Stimulated activated CD8-positive, alpha-beta memory T cell treated with anti-CD3 and anti-CD28 coated beads, Interleukin-2, amount 100 ng/mL, for 48 hours (primary cell): ENCODE data around the gene STX1B.
"Not testable (repeated sequence)": the region's sequence is repeated elsewhere in the genome, so short reads cannot be mapped to it uniquely, and the experiment has no call there.

Source experiments
- DNase-seq, 2 donors: peaks; one replicate each; pipeline ENCODE4 v3.0.0-alpha.2; 2020; ENCODE audit warnings: low read depth in 2 of 2

Gene STX1B

DNA sequence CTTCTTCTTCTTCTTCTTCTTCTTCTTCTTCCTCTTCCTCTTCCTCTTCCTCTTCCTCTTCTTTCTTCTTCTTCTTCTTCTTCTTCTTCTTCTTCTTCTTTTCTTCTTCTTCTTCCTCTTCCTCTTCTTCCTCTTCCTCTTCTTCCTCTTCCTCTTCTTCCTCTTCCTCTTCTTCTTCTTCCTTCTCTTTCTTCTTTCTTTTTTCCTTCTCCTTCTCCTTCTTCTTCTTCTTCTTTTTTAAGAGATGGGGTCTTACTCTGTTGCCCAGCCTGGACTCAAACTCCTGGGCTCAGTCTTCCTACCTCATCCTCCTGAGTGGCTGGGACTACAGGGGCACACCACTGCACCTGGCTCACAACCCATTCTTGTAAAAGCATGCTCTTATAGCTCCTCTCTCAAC is 2.9 kb upstream of the STX1B start:
- DNase-seq, result not testable (repeated sequence)

DNA sequence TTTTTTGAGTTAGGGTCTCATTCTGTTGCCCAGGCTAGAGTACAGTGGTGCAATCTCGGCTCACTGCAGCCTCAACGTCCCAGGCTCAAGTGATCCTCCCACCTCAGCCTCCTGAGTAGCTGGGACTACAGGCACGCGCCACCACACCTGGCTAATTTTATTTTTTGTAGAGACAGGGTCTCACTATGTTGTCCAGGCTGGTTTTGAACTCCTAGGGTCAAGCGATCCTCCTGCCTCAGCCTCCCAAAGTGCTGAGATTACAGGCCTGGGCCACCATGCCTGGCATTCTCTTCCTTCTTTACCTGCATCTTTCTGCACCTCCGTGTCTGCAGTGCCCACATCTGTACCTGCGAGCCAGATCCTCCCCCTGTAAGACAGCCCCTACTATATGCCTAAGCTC is 1.4 kb upstream of the STX1B start:
- not testable (repeated sequence) for DNase-seq

GRCh38 chr16:31009894-31010584 is 399 bp downstream of the STX1B start:
- no peak for DNase-seq

DNA sequence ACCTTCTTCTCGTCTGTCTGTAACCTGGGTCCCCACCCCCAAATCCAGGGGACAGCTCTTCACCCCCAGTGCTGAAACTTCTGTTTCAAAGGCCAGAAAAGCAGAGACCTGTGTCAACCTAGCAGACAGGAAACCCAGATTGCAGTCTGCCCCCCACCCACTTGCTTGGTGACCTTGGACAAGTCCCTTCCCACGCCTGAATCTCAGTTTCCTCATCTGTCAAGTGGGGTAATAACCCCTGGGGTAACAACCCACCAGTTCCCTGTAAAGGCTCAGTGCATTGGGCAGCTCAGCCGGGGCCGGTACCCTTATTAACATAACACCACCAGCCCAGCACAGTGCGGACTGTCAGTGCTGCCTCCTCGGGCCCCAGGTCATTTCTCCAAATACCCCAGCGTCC is 1.3 kb downstream of the STX1B start:
- no peak for DNase-seq

- DNase-seq, result no peak
These were observed 1.9 kb downstream of the STX1B start for GRCh38 chr16:31008551-31008950.

GRCh38 chr16:31008149-31008548 is 2.3 kb downstream of the STX1B start:
- no peak for DNase-seq

DNA sequence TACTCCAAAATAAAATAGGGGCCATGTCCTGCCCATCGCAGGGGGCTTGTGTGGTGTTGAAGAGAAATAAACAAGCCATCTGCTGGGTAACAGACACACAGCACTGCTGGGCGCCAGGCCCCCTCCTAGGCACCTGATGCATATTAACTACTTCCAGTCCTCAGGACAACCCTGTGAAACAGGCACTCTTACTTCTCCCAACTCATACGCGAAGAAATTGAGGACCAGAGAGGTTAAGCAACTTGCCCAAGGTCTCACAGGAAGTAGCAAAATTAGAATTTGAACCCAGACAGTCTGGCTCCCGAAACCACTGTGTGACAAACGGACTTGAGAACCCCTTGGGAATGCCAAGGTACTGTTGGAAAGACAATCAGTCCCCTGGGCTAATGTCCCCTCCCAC is 2.8 kb downstream of the STX1B start:
- DNase-seq, result no peak

GRCh38 chr16:31006589-31006988 is 3.8 kb downstream of the STX1B start:
- DNase-seq, result no peak

GRCh38 chr16:31006086-31006385 is 4.4 kb downstream of the STX1B start:
- no peak for DNase-seq

DNA sequence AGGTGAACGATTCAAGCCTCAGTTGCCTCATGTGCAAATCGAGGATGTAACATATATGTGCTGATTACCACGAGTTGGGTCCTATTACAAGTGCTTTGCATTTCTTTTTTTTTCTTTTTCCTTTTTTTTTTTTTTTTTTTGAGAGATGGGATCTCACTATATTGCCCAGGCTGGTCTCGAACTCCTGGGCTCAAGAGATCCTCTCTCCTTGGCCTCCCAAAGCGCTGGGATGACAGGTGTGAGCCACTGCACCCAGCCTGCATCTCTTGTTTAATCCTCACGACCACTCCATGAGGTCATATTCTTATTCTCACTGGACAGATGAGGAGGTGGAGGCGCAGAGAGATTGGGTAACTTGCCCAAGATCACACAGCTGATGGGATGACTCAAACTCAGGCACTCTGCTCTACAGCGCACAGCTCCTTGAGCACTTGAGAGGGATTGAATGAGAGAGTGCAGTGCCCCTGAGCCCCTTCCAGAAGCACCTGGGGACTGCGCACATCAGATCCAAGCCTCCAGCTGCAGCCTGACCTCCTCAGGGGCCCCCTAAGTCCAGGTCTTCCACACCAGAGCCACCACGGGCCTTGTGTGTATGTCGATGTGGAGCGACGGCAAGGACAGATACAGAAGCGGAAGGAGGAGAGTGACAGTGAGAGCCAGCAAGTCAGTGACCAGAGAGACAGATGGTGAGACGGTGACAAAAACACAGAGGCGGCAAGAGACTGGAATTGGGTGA is 4.9 kb downstream of the STX1B start:
- DNase-seq, result no peak

DNA sequence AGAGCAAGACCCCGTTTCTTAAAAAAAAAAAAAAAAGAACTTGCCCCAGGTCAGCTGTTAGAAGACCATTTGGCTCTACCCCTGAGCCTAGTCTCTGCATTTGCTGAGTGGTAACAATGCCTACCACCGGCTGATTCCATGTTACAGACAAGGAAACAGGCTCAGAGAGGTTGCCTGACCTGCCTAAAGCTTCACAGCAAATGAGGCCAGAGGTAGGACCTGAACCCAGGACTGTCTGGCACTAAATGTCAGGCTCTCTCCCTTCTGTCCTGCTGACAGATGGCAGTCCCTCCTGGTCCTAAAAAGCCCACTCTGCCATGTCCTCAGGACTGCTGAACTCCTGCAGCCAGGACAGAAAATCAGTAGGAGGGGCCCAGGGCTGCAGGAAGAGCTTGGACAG is 5.8 kb downstream of the STX1B start:
- no peak for DNase-seq

DNA sequence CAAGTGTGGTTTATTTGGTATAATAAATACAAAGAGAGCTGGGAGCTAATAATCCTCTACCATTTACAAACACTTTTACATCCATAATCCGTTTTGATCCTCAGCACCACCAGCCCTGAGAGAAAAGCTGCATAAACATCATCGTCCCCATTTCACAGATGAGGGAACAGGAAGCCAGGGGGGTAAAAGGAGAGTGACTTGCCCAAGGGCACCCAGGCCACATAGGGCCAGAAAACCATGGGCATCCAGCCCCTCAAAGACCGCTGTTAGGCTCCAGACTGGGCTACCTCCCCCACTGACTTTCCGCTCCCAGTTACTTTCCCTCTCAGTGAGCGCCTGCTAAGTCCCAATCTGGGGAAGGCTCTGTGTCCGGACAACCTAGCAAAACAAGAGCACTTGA is 6.7 kb downstream of the STX1B start:
- DNase-seq, result no peak

- no peak for DNase-seq
These were observed 7.5 kb downstream of the STX1B start for GRCh38 chr16:31002862-31003341.

GRCh38 chr16:31002250-31002700 is 8.2 kb downstream of the STX1B start:
- no peak for DNase-seq

GRCh38 chr16:31001507-31002249 is 8.8 kb downstream of the STX1B start:
- no peak for DNase-seq

DNA sequence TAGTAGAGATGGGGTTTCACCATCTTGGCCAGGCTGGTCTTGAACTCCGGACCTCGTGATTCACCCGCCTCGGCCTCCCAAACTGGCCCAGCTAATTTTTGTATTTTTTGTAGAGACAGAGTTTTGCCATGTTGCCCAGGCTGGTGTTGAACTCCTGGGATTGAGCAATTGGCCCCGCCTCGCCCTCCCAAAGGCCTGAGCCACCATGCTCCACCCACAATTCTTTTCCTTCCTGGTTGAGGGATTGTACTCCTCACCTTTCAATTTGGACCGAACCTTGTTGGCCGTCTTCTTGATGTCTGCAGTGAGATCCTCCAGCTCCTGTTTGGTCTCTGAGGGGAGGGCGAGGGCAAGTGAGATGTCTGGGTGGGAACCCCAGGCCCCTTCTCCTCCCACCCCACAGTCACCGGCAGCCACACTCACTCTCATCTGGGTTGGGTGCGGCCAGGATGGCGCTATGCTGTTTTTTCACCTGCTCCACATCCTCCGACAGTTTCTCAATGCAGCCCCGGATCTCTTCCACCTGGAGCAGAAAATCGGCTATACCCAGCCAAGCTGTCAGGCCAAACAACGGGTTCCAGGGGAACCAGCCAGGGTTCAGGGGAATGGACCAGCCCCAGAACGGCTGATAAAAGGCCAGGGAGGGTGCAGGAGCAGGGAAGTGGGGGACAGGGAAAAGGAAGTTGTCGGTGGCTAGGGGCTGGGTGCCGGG is 9.6 kb downstream of the STX1B start:
- DNase-seq, result no peak

- DNase-seq, result no peak
These were observed 11.3 kb downstream of the STX1B start for GRCh38 chr16:30998852-30999761.

GRCh38 chr16:30997725-30998711 is 12.4 kb downstream of the STX1B start:
- DNase-seq, result no peak

DNA sequence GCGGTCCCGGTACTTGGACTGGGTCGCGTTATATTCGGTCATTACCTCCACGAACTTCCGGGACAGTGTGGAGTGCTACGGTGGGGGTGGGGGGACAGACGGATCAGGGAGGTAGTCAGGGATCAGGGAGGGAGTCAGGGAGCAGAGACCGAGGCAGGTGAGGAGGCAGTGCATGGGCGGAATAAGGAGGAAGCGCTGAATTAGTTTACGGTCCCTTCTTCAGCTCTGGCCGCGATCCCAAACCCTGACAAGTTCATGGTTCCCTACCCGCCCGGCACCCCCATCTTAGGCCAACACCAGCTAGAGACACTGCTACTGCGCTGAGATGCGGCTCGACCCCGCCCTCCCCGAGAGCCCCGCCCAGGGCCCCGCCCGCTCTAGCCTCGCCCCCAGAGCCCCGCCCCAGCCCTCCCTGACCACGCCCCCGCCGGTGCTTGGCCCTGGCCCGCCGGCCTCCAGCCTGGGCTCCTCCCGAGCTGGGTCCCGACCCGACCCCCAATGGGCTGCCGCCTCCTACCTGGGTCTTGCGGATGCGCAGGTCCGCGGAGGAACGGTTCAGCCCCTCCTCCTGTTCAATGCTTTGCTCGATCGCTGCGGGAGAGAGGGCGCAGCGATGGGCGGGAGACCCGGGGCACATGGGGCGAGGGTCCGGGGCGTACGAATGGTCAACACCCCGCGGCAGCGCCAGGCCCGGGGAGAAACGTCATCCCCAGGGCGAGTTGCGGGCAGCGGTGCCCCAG is 13.3 kb downstream of the STX1B start:
- peak; percentile 83 to 84 for DNase-seq
